Panc1 (cell line): Measurements from ENCODE around the gene DPP9. TPM values are rescaled to one million over a fixed set of nuclear protein-coding genes. Genes with fewer than 3 reads are reported as not detected.
A peak's percentile ranks its signal among the peaks of the same experiment; 100 is the strongest.

Experiments used
- ATAC-seq: fragments of 200-7000 bp; cut with Tn5 transposase; 2 replicates; pipeline ENCODE4 v1.9.1; 2020; ENCODE audit warnings: mild to moderate bottlenecking, moderate library complexity
- BruUV-seq: library from RNA; stranded (reverse); fragments of 400-500 nt; replicated peaks from 2 replicates; lab custom pipeline; 2021; lab: Mats Ljungman, UMichigan
- CTCF ChIA-PET: fragments of 300-600 bp; sonication (Branson Sonifier 250); formaldehyde crosslinking; loops from one replicate; lab custom pipeline; 2022; ENCODE audit warnings: antibody characterized with exemption; lab: Charles Lee
- POLR2A ChIA-PET: fragments of 300-600 bp; sonication (Branson Sonifier 250); formaldehyde crosslinking; loops from one replicate; lab custom pipeline; 2022; ENCODE audit warnings: antibody characterized with exemption; lab: Charles Lee
- DNase-seq: peaks from one replicate; pipeline ENCODE4 v3.0.0-alpha.2; 2010; ENCODE audit warnings: low read depth, low spot score
- H3K27ac ChIP-seq: 2 replicates; pipeline ENCODE4 v1.5.1; 2011; ENCODE audit warnings: mild to moderate bottlenecking, low read length, inconsistent platforms
- H3K27me3 ChIP-seq: fragments of 200-500 bp; sonication (Bioruptor generic); 2 replicates; pipeline ENCODE4 v1.6.0; 2014; ENCODE audit warnings: low read length, inconsistent platforms; ENCODE audit not compliant: control insufficient read depth, insufficient read depth
- H3K36me3 ChIP-seq: fragments of 200-500 bp; sonication (Bioruptor generic); 2 replicates; pipeline ENCODE4 v1.5.1; 2014; ENCODE audit warnings: inconsistent platforms, mild to moderate bottlenecking, low read length, moderate library complexity; ENCODE audit not compliant: control insufficient read depth, insufficient read depth
- H3K4me1 ChIP-seq: 2 replicates; pipeline ENCODE4 v1.5.1; 2011; ENCODE audit warnings: inconsistent platforms, mild to moderate bottlenecking, low read length, moderate library complexity; ENCODE audit not compliant: control insufficient read depth, insufficient read depth
- H3K4me3 ChIP-seq, 2 experiments: 2 replicates each; pipeline ENCODE4 v1.5.1; 2011 to 2012; ENCODE audit warnings: low read depth in 2 of 2, low read length in 2 of 2, mild to moderate bottlenecking in 2 of 2, inconsistent platforms in 1 of 2, moderate library complexity in 1 of 2
- H3K9me3 ChIP-seq: fragments of 200-500 bp; sonication (Bioruptor generic); 2 replicates; pipeline ENCODE4 v1.5.1; 2014; ENCODE audit warnings: low read depth, mild to moderate bottlenecking, inconsistent platforms, low read length, moderate library complexity; ENCODE audit not compliant: control insufficient read depth, insufficient read depth
- POLR2AphosphoS5 ChIP-seq: IDR thresholded peaks from 2 replicates; pipeline ENCODE4 v1.6.1; 2012; ENCODE audit warnings: mild to moderate bottlenecking, low read depth, low read length, moderate library complexity
- SIN3A ChIP-seq: IDR thresholded peaks from 2 replicates; pipeline ENCODE4 v1.6.1; 2012; ENCODE audit warnings: low read depth, mild to moderate bottlenecking, low read length, moderate library complexity, borderline replicate concordance; ENCODE audit not compliant: insufficient read depth
- TCF7L2 ChIP-seq: IDR thresholded peaks from 2 replicates; pipeline ENCODE4 v1.6.1; 2011; ENCODE audit warnings: mild to moderate bottlenecking, low read depth, low read length, inconsistent platforms
- in situ Hi-C: cut with HindIII; loops from 2 replicates; pipeline ENCODE4 v1.10.0; 2016; ENCODE audit warnings: low sequenced_read_pairs, low pct_unique_long_range_greater_than_20kb
- intact Hi-C: fragments of 100-400 bp; cut with micrococcal nuclease; formaldehyde crosslinking; loops from one replicate; pipeline ENCODE4 v1.10.0; 2022; ENCODE audit not compliant: unreplicated experiment
- total RNA-seq: library from RNA; stranded (reverse); gene quantifications from one replicate; pipeline ENCODE4 v1.2.1, GENCODE V29; 2021; ENCODE audit not compliant: unreplicated experiment
- TF ChIP-seq, protein P1 (sequence below), 2 experiments: IDR thresholded peaks; 2 replicates each; pipeline ENCODE4 v1.6.1; 2011 to 2012; ENCODE audit warnings: low read depth in 2 of 2, control low read depth in 1 of 2, low read length in 1 of 2, mild to moderate bottlenecking in 1 of 2, moderate library complexity in 1 of 2; ENCODE audit not compliant: insufficient read depth in 1 of 2
- TF ChIP-seq, protein P2 (sequence below): fragments of 450-650 bp; IDR thresholded peaks from 2 replicates; pipeline ENCODE4 v1.5.1; 2017; ENCODE audit warnings: mild to moderate bottlenecking

Gene DPP9
- total RNA-seq, 1 experiment from 2014 or later = 108 TPM

DNA sequence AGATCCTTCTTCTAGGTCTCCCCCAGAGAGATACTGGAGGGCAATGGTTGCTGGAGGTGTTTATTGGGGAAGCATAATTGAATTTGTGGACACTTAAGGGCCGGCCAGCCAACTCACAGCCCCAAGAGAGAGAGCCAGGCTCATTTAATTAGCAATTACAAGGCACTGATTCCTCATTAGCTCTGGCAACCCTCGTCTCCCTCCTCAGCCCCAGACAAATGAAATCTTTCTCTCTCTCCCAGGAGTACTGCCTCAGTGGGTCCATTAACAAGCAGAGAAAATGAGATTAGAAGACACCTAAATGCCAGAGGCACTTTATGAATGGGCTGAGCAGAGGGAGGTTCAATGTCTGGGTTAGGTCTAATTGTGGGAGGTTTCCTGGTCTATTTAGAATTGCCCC, 48.9 kb upstream of the DPP9 start:
- CTCF ChIA-PET = no interaction called here
- no peaks in the 10 kb centered on the region for H3K9me3 ChIP-seq
- H3K27ac ChIP-seq = no peak overlapping the region
- H3K36me3 ChIP-seq = no peaks in the 10 kb centered on the region
- TF ChIP-seq POLR2AphosphoS5 (no peak), TCF7L2 (no peak)
- TF ChIP-seq, protein P1, sequence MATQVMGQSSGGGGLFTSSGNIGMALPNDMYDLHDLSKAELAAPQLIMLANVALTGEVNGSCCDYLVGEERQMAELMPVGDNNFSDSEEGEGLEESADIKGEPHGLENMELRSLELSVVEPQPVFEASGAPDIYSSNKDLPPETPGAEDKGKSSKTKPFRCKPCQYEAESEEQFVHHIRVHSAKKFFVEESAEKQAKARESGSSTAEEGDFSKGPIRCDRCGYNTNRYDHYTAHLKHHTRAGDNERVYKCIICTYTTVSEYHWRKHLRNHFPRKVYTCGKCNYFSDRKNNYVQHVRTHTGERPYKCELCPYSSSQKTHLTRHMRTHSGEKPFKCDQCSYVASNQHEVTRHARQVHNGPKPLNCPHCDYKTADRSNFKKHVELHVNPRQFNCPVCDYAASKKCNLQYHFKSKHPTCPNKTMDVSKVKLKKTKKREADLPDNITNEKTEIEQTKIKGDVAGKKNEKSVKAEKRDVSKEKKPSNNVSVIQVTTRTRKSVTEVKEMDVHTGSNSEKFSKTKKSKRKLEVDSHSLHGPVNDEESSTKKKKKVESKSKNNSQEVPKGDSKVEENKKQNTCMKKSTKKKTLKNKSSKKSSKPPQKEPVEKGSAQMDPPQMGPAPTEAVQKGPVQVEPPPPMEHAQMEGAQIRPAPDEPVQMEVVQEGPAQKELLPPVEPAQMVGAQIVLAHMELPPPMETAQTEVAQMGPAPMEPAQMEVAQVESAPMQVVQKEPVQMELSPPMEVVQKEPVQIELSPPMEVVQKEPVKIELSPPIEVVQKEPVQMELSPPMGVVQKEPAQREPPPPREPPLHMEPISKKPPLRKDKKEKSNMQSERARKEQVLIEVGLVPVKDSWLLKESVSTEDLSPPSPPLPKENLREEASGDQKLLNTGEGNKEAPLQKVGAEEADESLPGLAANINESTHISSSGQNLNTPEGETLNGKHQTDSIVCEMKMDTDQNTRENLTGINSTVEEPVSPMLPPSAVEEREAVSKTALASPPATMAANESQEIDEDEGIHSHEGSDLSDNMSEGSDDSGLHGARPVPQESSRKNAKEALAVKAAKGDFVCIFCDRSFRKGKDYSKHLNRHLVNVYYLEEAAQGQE (IDR thresholded peaks at IDR 0.05; ENCODE audit: insufficient read depth in 1 of 2, low read depth in 2 of 2, low read length in 1 of 2) = no peak
- TF ChIP-seq, protein P2, sequence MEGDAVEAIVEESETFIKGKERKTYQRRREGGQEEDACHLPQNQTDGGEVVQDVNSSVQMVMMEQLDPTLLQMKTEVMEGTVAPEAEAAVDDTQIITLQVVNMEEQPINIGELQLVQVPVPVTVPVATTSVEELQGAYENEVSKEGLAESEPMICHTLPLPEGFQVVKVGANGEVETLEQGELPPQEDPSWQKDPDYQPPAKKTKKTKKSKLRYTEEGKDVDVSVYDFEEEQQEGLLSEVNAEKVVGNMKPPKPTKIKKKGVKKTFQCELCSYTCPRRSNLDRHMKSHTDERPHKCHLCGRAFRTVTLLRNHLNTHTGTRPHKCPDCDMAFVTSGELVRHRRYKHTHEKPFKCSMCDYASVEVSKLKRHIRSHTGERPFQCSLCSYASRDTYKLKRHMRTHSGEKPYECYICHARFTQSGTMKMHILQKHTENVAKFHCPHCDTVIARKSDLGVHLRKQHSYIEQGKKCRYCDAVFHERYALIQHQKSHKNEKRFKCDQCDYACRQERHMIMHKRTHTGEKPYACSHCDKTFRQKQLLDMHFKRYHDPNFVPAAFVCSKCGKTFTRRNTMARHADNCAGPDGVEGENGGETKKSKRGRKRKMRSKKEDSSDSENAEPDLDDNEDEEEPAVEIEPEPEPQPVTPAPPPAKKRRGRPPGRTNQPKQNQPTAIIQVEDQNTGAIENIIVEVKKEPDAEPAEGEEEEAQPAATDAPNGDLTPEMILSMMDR = no peak
- POLR2A ChIA-PET = no interaction called here
- DNase-seq = no peak
- BruUV-seq = no TSS peak
- H3K4me3 ChIP-seq = no peak overlapping the region
- H3K27me3 ChIP-seq = no peaks in the 10 kb centered on the region; the same call in 1 of the 2 replicates
- in situ Hi-C loops = no loop called here
- H3K4me1 ChIP-seq = no peaks in the 10 kb centered on the region
- intact Hi-C loops = no loop called here
- no peak for ATAC-seq

DNA sequence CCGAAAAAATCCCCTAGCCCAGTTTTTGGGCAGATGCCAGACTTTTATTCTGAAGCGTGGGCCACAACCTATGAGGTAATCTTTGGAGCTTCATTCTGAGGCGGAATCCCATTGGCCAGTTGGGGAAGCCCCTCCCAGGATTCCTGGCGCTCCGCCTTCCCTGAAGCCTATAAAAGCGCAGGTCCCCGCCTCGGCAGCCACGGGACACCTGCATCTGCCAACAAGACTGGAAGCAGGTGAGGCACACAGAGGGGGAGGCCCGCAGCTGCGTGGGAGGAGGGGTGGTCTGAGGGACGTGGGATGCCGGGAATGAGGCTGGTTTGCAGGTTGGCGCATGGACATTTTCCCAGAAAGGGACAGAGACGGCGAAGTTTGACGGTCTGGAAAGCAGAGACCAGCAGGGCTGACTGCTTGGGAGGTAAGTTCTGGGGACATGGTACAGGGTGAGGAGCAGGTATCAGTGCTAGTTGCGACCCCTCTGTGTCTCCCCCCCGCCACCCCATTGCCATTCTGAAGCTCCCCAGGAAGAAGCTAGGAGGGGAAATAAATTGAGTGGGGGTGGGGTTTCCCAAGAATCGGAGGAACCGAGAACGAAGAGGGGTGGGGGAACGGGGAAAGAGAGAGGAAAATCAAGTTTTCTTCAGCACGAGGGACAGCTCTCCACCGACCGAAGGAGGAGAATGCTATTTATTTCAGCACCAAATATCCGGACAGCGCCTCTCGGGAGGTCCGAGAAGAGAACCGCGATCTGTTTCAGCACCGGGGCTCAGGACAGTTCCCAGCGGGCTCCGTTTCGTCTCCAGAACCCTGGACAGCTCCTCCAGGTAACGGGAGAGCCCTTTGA, 45.5 kb upstream of the DPP9 start:
- intact Hi-C loops (no loop called here), in situ Hi-C loops (no loop called here)
- Histone ChIP-seq H3K4me1 (no peaks in the 10 kb centered on the region), H3K9me3 (no peaks in the 10 kb centered on the region), H3K27me3 (no peaks in the 10 kb centered on the region; the same call in 1 of the 2 replicates), H3K27ac (no peak overlapping the region), H3K4me3 (no peak overlapping the region), H3K36me3 (no peaks in the 10 kb centered on the region)
- ATAC-seq = no peak; the same call in 1 of the 2 replicates
- TF ChIP-seq, protein P1 (IDR thresholded peaks at IDR 0.05; ENCODE audit: insufficient read depth in 1 of 2, low read depth in 2 of 2, low read length in 1 of 2) = peak; percentile 99
- TF ChIP-seq SIN3A (peak; percentile 92; the same call in 1 of the 2 replicates), POLR2AphosphoS5 (no peak; the same call in 1 of the 2 replicates), TCF7L2 (no peak)
- TF ChIP-seq, protein P2 = no peak
- ChIA-PET CTCF (no interaction called here), POLR2A (interaction anchor here (0.6 kb wide), 1 partner anchor 1306 kb away, joined by 6 read pairs; no protein-coding TSS in a partner anchor)
- no peak for DNase-seq
- no TSS peak for BruUV-seq
